GM15510 (cell line): ENCODE measurements around the gene ADIRF.

Experiments
- POLR2A ChIP-seq: IDR thresholded peaks from 3 replicates; pipeline ENCODE4 v1.6.1; 2011; ENCODE audit warnings: borderline replicate concordance; ENCODE audit not compliant: insufficient read length; ENCODE audit errors: extremely low read depth

ADIRF gene

DNA sequence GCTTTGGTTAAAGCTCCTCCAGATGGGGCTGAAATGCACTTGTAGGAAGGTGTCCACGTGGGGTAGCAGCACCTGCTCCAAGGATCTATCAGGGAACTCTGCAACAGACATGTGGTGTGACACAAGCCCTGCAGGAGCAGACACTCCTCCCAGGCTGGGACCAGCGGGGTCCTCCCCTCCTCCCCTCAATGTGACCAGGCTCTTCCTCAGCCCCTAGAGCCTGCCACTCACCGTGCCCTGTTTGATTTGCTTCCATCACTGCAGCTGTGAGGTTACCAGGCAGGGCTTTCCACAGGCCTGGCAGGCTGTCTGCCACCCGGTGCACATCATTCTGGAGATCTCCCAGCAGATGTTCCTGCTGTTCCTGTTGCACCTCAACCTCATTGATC lies 24.3 kb upstream of the ADIRF start:
- TF ChIP-seq POLR2A, result no peak

DNA sequence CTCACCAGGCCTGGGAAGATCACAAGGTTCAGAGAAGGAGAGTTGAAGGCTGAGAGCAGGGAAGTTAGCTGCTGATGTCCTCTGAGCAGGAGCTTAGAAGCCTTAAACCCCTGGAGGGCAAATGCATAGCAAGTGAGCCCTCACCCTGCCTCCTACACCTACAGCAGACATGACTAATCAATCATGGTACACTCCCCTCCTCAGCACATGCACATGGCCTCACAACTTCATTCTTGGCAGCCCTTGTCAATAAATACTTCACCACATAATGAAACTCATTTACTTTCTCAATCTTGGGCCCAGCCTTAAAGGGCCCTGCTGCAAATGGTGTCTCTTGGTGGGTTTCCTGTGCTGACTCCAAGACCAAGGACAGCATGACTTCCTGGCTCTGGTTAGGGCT lies 23.8 kb upstream of the ADIRF start:
- no peak for TF ChIP-seq POLR2A

DNA sequence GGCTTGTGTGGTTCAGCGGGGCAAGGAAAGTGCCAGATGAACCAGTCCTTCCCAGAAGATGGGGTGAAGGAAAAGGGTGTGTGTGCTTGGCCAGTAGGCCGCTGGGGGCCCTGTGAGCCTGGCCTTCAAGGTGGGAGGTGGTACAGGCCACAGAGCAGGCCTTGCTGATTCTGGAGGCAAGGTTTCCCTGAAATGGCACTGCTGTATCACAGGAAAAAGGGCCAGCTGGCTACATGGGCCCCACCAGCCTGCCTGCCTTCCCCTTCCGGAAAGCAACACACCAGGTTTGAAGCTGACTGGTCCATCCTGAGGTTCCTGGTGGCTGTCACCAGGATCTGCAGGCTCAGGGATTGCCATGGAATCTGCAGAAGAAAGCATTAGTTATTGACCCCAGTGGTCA lies 23.4 kb upstream of the ADIRF start:
- no peak for TF ChIP-seq POLR2A

DNA sequence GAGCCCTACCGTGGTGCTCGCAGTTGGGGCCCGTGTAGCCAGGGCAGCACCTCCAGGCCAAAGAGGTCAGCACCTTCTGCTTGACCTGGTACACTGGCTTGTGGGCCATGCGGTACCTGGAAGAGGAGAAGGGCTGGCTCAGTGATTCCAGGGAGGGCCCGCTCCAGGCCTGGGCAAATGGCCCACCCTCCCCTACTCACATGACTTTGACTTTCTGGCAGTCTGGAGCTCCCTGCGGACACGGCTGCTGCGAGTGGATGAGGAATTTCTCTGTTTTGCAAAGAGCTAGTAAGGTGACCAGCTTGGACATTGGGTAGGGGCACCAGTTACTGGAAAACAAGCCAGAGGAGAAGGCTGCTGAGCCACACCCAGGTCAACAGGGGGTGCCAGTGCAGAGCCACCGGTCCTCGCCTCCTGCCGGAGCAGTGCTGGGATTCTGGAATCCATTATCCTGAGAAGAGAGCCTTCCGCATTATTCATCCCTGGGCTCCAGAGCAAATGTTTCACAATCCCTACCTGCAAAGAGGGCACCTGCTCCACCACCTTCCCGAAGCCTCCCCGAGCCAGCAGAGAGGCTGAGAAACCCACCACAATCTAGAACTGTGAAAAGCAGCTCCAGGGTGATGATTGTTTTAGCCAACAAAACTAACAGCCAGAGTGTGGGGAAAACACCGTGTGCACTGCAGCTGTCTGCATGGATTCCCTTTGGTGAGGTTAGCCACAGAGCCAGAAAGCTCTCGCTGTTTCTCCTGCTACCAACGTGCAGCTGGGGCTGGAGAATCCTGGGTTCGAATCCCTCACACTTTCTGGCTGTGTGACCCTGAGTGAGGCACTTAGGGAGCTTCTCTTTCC lies 22.7 kb upstream of the ADIRF start:
- TF ChIP-seq POLR2A, result no peak

GRCh38 chr10:86946213-86947155 lies 21.8 kb upstream of the ADIRF start:
- no peak for TF ChIP-seq POLR2A

GRCh38 chr10:86950349-86950748 lies 17.9 kb upstream of the ADIRF start:
- no peak for TF ChIP-seq POLR2A

DNA sequence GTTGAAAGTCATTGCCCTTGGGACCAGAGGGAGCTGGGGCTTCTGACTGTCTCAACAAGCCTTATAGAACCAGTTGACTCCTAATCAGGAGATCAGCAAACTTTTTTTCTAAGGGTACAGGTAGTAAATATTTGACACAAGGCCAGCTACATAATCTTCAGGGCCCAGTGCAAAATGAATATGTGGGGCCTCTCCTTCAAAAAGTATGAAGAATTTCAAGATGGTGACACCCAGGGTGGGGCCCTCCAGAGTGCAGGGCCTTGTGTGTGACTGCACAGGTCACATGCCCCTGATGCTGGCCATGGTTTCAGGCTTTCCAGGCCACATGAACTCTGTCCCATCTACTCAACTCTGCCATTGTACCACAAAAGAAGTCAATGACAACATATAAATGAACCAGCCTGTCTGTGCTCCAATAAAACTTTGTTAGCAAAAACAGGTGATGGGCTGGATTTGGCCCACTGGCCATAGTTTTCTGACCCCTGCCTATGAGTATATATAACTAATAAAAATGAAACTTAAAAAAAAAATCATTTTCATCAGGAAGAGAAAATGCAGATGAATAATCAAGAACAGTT lies 17.0 kb upstream of the ADIRF start:
- no peak for TF ChIP-seq POLR2A

DNA sequence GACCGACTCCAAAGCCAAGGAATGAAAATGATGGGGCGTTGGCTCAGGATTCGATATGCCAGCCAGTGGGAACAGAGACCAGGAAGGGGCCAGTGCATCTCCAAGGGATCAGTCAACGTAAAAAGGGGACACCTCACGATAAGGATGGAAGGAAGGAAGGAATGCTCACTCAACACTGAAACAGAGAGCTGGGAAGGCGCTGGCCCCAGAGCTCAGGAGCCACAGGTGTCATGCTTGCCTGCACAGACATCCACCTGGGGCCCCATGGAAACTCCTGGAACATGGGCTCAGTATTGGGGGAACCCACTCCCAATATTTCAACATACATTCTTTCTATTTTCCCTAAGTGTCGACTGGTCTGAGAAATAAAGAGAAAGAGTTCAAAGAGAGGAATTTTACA lies 16.2 kb upstream of the ADIRF start:
- no peak for TF ChIP-seq POLR2A

GRCh38 chr10:86953747-86954680 lies 14.3 kb upstream of the ADIRF start:
- no peak for TF ChIP-seq POLR2A

- TF ChIP-seq POLR2A, result no peak
These were observed 13.4 kb upstream of the ADIRF start for GRCh38 chr10:86954681-86955500.

DNA sequence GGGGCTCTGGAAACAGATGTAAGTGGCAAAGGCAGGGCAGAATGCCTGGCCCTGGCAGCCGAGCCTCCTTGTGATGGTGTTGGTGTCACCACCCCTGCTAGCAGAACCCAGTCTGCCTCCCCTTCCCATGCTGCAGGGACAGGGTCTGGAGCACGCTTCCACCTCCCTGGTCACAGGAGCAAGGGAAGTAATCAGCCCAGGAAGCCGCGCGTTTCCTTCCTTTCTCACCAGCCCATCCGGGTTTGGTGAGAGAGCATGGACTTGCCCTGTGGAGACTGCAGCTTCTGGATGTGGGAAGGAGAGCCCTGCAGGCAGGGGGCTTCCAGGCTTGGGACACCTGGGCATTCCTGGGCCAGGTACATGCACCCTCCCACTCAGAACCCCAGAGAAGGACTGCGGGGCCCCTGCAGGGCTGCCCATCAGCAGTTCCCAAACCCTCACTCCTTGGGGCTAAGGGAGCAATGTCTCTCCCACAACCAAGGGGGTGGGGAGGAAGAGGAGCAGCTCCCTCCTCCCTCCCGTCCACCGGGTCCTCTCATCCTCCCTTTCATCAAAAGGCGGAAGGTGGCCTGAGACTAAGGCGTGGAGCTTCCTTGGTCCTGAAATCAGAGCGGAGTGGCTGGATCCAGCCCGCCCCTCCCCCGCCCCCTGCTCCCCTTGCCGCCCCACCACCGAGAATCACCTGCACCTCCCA lies 12.6 kb upstream of the ADIRF start:
- no peak for TF ChIP-seq POLR2A

DNA sequence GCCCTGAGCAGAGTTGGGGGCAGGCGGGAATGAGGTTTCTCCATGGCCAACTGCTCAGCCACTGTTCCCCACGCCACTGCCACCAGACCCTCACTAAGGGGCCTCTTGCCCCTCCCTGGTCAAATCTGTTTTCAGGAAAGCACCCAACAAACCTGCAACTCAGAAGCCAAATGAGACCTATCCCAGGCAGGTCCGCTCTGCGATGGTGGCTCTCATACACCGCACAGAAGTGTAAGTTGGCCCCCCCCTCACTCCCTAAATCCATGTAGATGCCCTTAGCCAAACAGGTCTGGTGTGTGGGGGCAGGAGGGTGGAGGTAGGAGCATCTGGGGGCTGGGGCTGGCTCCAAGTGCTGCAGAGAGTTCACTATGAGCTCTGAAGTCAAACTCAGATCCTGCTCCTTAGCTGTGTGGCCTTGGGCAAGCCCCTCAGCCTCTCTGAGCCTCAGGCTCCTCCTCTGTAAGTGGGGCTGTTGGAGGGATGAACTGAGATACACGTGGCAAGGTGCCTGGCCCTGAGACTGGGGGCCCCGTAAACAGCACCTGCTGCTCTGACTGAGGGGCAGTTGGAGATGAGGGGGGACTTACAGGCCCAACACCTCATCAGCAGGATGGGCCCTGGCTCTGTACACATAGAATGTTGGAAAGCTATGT lies 12.0 kb upstream of the ADIRF start:
- TF ChIP-seq POLR2A, result no peak
